GM18858 (cell line): ENCODE measurements around the gene MEIOB.

ENCODE experiments used
- ATAC-seq: cut with Tn5 transposase; IDR thresholded peaks from one replicate; pipeline ENCODE4 v1.9.1; 2021; ENCODE audit not compliant: unreplicated experiment

Gene MEIOB

GRCh38 chr16:1832838-1833454, 39.0 kb downstream of the MEIOB start:
- no peak for ATAC-seq

GRCh38 chr16:1831186-1832075, 40.5 kb downstream of the MEIOB start:
- no peak for ATAC-seq

DNA sequence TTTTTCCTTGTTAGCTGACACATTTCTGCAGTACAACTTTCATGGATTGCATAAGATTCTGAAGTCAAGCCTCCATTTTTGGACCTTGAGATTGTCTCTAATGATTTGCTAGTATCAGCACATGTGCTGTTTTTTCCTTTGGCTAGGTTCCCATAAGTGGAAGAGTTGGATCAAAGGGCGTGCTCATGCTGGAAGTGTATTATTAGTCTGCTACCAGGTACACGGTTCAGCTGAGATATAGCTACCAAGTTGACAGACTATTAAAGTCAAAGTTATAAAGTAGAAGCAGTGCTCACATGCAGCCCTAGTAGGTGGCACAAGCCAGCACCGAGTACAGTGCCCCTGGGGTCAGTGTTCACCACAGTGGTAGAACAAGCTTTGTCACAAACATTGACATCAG, 41.8 kb downstream of the MEIOB start:
- ATAC-seq = no peak

DNA sequence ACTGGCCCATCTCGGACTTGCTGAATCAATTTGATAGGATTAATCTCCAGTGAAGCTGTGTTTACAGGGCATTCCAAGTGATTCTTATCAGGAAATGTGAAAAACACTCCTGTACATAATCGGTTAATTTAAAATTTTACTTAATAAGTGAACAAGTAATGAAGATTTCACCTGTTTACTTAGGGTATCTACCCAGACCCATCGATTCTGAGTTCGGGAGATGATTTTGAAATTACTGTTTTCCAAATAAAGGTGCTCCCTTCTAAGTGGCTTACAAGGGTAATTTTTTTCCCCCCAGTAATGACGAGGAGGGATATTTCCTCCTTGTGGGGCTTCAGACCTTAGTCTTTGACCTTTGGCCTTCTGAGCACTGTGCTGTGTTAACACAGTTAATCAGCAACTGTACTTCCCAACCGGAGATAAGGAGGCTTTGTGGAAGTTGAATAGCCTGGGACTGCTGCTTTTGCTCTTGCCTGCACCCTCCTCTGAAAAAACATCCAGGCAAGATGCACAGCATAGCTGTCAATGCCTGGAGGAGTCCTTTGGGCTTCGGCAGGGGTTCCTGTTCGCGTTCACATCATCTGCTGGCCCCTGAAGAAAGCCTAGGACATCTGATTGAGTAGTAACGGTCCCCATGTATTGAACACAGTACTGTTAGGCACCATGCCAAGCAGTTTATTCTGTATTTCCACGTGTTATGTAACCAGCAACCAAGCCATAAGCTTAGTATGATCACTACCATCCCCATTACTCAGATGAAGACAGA, 43.1 kb downstream of the MEIOB start:
- ATAC-seq = no peak

DNA sequence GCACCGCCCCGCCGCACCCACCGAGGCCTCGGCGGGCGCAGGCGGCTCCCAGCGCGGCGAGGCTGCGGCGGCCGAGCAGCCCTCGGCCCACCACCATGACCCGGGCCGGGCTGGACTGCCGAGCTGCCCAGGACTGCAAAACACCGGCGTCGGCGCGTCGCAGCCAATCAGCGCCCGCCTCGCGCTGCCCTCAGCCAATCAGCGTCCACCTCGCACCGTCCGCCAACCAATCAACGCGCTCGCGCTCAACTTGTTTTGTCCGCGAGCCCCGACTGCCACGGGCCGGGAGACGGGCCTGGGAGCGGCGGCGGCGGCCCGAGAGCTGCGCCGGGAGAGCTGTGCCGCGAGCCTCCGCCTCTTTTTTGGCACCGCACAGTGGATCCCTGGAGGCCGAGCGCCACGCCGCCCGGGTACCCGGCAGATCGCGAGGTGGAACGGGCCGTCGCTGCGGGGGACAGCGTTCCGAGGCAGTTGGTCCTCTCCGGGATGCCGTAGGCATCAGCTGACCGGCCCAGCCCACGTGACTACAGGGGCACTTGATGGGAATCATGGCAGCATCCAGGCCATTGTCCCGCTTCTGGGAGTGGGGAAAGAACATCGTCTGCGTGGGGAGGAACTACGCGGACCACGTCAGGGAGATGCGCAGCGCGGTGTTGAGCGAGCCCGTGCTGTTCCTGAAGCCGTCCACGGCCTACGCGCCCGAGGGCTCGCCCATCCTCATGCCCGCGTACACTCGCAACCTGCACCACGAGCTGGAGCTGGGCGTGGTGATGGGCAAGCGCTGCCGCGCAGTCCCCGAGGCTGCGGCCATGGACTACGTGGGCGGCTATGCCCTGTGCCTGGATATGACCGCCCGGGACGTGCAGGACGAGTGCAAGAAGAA, 45.0 kb downstream of the MEIOB start, which contains the start of the genes FAHD1 and HAGH:
TSS of gene FAHD1 (plus strand) at position 516 of the 883 bp plus-strand sequence. CDS start at position 549, 33 bp downstream.
TSS of gene HAGH (minus strand) at position 135 of the 883 bp plus-strand sequence. CDS start at position 97, 38 bp downstream.
- ATAC-seq = peak; percentile 60

- peak; percentile 32 for ATAC-seq
These were observed 45.9 kb downstream of the MEIOB start for GRCh38 chr16:1825864-1826690.

DNA sequence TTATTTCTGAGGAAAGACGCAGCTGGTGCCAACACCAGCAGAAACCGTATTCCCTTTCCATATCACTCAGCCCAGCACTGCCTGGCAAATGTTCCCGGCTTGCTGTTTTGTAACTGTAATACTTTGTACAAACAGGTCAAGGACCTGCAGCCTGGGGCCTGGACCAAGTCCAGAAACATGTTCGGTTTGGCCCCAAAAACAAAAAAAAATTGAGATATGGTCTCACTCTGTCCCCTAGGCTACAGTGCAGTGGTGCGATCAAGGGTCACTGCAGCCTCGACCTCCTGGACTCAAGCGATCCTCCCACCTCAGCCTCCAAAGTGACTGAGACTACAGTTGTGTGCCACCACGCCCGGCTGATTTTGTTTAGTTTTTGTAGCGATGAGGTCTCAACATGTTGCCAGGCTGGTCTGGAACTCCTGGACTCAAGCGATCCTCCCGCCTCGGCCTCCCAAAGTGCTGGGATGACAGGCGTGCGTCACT, 46.5 kb downstream of the MEIOB start:
- no peak for ATAC-seq

GRCh38 chr16:1823821-1824220, 48.1 kb downstream of the MEIOB start:
- no peak for ATAC-seq

DNA sequence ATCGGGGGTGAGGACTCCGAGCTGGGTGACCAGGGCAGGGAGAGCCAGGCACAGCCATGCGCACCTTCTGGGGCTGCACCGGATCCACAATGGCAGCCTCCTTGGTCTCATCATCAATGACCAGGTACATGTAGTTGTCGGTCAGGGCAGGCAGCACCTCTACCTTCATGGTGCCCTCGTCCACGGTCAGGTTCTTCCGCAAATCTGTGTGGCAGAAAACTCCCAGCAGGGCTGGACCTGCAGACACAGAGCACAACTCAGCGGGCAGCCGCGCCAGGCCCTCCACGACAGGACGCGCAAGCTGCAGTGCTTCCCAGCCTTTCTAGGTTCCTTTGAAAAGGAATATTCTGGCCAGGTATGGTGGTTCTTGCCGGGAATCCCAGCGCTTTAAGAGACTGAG, 49.2 kb downstream of the MEIOB start:
- no peak for ATAC-seq

DNA sequence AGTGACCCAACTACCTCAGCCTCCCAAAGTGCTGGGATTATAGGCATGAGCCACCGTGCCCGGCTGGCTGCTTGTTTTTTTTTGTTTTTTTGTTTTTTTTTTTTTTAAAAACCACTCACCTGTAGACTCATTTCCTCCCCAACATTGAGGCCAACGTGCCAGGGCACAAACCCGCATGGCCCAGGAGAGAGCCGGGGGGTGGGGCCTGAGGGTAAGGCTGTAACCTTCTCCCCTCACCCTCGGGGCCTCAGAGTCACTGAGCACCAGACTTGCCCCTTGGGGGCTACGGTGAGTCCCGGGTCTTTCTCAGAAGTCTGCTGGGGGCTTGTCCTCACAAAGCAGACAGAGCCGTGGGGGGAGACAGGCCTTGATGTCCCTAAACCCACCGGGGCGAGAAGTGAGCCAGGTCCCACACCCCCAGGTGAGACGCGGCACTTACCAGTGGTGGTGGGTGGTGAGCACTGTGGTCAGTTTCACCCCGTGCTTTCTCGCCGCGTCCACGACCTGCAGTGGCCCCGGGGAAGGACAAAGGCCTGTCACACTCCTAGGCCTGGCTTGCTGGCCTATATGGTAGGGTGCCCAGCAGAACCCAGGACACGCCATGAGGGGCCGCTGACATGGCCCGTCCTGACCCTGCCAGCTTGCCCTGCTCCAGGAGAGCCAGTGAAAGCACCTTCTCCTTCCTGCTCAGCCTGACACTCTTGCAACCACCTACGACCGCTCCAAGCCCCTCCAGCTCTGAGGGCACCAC, 49.9 kb downstream of the MEIOB start:
- no peak for ATAC-seq

- ATAC-seq = no peak
These were observed 51.0 kb downstream of the MEIOB start for GRCh38 chr16:1820946-1821290.

- no peak for ATAC-seq
These were observed 51.6 kb downstream of the MEIOB start for GRCh38 chr16:1820096-1820945.

GRCh38 chr16:1819611-1820010, 52.4 kb downstream of the MEIOB start:
- ATAC-seq = no peak

DNA sequence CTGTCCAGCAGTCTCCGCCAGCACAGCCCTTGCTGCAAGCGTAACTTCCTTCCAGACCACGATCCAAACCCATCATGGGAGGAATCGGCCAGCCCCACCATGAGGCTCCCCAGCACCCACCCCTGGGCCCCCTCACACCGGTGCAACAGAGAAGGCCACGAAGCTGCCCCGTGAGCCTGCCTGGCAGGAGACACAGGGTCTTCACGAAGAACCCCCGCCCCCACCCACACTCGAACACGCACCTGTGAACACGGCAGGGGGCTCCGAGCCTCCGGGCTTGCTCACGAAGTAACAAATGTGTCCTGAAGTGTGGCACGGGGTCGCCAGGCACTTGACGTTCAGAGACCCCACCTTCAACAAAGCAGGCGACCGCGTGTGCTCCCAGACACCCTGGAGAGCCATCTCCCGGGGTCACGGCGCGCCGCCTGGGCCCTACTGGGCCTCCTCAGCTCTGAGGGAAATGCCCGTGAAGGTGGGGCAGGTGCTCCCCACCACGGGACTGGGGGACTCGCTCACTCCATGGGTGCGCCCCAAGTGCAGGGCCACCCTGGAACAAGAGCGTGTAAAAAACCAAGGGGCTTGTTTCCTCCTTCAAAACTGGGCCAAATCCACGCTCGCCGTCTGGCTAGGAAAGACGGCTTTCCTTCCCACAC, 53.0 kb downstream of the MEIOB start:
- ATAC-seq = no peak

DNA sequence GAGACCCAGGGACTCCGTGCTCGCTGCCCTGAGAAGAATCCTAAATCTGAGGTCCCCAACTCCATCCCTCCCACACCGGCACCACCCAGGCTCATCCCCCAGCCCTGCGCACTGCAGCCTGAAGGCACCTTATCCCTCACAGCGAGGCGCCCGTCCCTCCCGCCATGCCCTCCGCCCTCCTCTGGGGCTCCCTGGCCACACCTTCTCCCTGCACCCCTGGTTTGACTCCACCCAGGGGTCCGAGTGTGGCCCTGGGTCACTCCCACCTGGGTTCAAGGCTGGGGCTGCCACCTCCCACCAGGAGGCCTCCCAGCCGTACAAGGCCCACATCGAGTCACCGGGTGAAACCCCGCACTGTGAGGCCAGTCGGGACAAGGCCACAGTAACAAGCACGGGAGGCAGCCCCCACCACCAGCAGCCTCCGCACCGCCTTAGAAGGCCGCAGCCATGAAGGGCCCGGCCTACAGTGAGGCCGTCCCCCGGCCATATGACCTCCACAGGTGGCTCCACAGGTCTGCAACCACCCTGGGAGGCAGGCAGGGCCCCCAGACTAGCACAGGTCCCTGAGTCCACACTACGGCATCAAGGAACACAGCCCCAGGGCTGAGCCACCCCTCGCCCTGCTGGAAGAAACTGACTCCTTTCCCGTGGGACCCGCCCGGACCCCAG, 53.6 kb downstream of the MEIOB start:
- no peak for ATAC-seq

DNA sequence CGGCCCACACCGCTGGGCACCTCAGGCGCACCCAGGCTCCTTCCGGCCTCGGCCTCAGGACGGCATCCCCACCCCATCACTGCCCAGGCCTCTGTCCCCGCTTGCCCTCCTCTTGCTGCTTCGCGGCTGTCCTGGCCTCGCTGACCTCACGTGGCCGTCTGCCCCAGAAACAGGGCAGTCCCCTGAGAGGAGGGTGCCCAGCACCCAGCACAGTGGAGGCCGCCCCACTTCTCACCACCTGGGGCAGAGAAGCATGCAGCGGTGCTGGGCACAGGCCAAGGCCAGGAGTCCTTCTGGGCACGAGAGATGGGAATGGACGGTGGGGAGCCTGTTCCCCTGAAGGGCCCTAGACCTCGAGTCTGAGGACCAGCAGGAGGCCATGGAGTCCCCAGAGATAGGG, 54.2 kb downstream of the MEIOB start:
- no peak for ATAC-seq

GRCh38 chr16:1817276-1817589, 54.7 kb downstream of the MEIOB start:
- no peak for ATAC-seq
